Ascending aorta (tissue), 2 donors: ENCODE data around the gene MGAT5. TPM values are rescaled to one million over a fixed set of nuclear protein-coding genes. Genes with fewer than 3 reads are reported as not detected.

Experiments used
- DNase-seq, 2 donors: peaks; one replicate each; pipeline ENCODE4 v3.0.0-alpha.2; 2019; ENCODE audit warnings: low spot score in 2 of 2
- H3K27ac ChIP-seq, 2 donors: fragments of 200-600 bp; sonication (generic); one replicate each; pipeline ENCODE4 v1.5.1; 2016 to 2017; ENCODE audit warnings: mild to moderate bottlenecking in 1 of 2
- H3K27me3 ChIP-seq: fragments of 200-600 bp; sonication (generic); one replicate; pipeline ENCODE4 v1.5.1; 2017
- H3K36me3 ChIP-seq, 2 donors: fragments of 200-600 bp; sonication (generic); one replicate each; pipeline ENCODE4 v1.5.1; 2016
- H3K4me1 ChIP-seq, 2 donors: fragments of 200-600 bp; sonication (generic); one replicate each; pipeline ENCODE4 v1.5.1; 2016 to 2017; ENCODE audit warnings: mild to moderate bottlenecking in 1 of 2
- H3K4me3 ChIP-seq, 2 donors: fragments of 200-600 bp; sonication (generic); one replicate each; pipeline ENCODE4 v1.5.1; 2016 to 2017; ENCODE audit warnings: mild to moderate bottlenecking in 1 of 2
- H3K9me3 ChIP-seq, 2 donors: fragments of 200-600 bp; sonication (generic); one replicate each; pipeline ENCODE4 v1.5.1; 2016
- intact Hi-C: fragments of 100-400 bp; cut with DNase I; formaldehyde crosslinking; loops from one replicate; pipeline ENCODE4 v1.15.1; 2023
- total RNA-seq: library from RNA; depleted of rRNA; stranded (reverse); fragments of >200 nt; gene quantifications from one replicate; pipeline ENCODE4 v1.1.0, GENCODE V29; 2016
- TF ChIP-seq, protein P1 (sequence below), 3 experiments: fragments of 200-600 bp in 2 of 3; fragments of 450-650 bp in 1 of 3; sonication (generic) in 2 of 3; IDR thresholded peaks; one replicate each; pipeline ENCODE4 v1.5.1; 2016 to 2019; ENCODE audit warnings: antibody characterized with exemption in 3 of 3, mild to moderate bottlenecking in 1 of 3, moderate library complexity in 1 of 3

MGAT5 gene
- total RNA-seq, 1 donor from 2014 or later, result 15.4 TPM

GRCh38 chr2:134248913-134249312 lies 5.0 kb upstream of the MGAT5 start:
- intact Hi-C loops, result loop anchor here (5.0 kb wide), 1 partner anchor 112 kb away; no protein-coding TSS in a partner anchor
- TF ChIP-seq, protein P1, sequence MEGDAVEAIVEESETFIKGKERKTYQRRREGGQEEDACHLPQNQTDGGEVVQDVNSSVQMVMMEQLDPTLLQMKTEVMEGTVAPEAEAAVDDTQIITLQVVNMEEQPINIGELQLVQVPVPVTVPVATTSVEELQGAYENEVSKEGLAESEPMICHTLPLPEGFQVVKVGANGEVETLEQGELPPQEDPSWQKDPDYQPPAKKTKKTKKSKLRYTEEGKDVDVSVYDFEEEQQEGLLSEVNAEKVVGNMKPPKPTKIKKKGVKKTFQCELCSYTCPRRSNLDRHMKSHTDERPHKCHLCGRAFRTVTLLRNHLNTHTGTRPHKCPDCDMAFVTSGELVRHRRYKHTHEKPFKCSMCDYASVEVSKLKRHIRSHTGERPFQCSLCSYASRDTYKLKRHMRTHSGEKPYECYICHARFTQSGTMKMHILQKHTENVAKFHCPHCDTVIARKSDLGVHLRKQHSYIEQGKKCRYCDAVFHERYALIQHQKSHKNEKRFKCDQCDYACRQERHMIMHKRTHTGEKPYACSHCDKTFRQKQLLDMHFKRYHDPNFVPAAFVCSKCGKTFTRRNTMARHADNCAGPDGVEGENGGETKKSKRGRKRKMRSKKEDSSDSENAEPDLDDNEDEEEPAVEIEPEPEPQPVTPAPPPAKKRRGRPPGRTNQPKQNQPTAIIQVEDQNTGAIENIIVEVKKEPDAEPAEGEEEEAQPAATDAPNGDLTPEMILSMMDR (IDR thresholded peaks at IDR 0.05), result no peak
- Histone ChIP-seq H3K9me3 (no peaks in the 10 kb centered on the region), H3K4me3 (no peak overlapping the region), H3K36me3 (no peaks in the 10 kb centered on the region), H3K27ac (no peak overlapping the region), H3K27me3 (no peaks in the 10 kb centered on the region), H3K4me1 (peaks cover 0 to 3% of the 10 kb centered on the region in 2 donors)
- DNase-seq, result no peak

DNA sequence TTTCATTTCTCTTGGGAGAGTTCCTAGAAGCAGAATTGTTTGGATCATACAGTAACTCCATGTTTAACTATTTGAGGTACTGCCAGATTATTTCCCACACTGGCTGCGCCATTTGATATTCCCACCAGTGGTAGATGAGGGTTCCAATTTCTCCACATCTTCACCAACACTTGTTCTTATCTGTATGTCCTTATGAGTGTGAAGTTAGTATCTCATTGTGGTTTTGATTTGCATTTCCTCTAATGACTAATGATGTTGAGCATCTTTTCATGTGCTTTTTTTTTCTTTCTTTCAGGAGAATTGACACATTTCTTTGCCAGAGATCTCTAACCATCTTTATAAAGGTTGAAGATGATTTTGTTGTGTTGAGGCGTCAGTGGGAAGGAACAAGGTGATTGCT lies 4.1 kb upstream of the MGAT5 start:
- peaks cover 4% of the 10 kb centered on the region in 2 donors for H3K36me3 ChIP-seq
- DNase-seq, result no peak
- no peaks in the 10 kb centered on the region for H3K4me1 ChIP-seq
- intact Hi-C loops, result loop anchor here (5.0 kb wide), 1 partner anchor 112 kb away; no protein-coding TSS in a partner anchor
- no peaks in the 10 kb centered on the region for H3K9me3 ChIP-seq
- H3K27ac ChIP-seq, result no peak overlapping the region
- H3K27me3 ChIP-seq, result no peaks in the 10 kb centered on the region
- TF ChIP-seq, protein P1 (IDR thresholded peaks at IDR 0.05), result no peak
- no peak overlapping the region for H3K4me3 ChIP-seq

DNA sequence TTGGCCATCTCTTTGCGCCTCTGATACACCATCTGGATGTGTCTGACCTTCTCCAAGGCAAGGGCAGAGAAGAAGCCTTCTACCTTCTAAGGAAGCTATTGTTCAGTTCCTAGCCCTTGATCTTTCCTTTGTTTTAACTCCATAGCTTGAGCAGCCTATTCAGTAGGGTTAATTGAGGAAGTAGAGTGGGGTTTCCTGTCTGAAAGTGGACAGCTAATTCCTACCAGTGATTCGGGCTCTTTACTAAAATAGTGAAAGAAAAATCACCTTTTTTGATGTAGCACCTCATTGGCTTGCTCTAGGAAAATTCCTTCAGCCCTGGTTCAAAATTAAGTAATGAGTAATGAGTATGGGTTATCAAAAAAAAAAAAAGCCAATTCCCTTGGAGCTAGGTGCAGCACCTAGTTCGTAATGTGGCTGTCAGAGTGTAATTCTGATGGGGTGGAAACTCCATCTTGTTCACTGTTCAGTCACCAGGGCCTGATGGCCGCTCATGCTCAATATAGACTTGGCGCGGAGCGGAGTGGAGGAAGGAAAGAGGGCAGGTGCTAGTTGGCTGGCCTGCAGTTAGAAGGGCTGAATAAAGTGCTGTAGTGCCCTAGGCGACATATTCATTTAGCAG lies 2.9 kb upstream of the MGAT5 start:
- DNase-seq, result no peak
- Histone ChIP-seq H3K9me3 (no peaks in the 10 kb centered on the region), H3K27ac (no peak overlapping the region), H3K4me1 (no peaks in the 10 kb centered on the region), H3K4me3 (no peak overlapping the region), H3K36me3 (peaks cover 4% of the 10 kb centered on the region in 2 donors), H3K27me3 (no peaks in the 10 kb centered on the region)
- intact Hi-C loops, result no loop called here
- TF ChIP-seq, protein P1 (IDR thresholded peaks at IDR 0.05), result no peak

GRCh38 chr2:134252092-134252750 lies 1.7 kb upstream of the MGAT5 start:
- Histone ChIP-seq H3K27ac (no peak overlapping the region), H3K9me3 (no peaks in the 10 kb centered on the region), H3K36me3 (peaks cover 4% of the 10 kb centered on the region in 2 donors), H3K4me1 (no peaks in the 10 kb centered on the region), H3K4me3 (no peak overlapping the region), H3K27me3 (no peaks in the 10 kb centered on the region)
- intact Hi-C loops, result no loop called here
- TF ChIP-seq, protein P1 (IDR thresholded peaks at IDR 0.05), result no peak
- DNase-seq, result no peak

DNA sequence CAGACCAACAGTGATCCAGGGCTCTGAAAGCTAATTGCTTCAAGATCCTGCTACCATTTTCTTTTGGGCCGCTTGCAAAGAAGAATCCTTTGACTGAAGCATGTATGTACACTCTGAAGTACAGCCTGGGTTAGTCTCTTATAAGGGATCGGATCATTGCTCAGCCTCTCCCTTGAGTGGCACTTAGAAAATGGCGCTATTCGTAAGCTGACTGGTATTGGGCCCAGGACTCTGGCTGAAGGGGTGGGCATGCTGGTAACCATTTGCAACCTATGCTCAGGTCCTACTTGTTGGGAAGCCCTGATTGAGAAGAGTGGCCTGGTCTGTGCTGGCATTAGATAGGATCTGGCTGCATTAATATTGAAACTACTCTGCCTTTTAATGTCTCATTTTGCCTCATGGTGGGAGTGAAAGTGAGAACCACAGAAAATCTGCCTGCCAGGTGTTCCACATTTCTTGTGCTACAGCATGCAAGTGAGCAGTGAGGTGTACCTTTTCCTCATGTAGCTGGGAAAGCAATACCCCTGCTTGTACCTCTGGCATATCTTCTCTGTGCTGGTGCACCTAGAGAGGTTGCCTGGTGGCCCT lies 661 bp upstream of the MGAT5 start:
- Histone ChIP-seq H3K27ac (no peak overlapping the region), H3K4me3 (no peak overlapping the region), H3K27me3 (no peaks in the 10 kb centered on the region), H3K4me1 (no peaks in the 10 kb centered on the region), H3K36me3 (peaks cover 4% of the 10 kb centered on the region in 2 donors), H3K9me3 (no peaks in the 10 kb centered on the region)
- DNase-seq, result no peak
- TF ChIP-seq, protein P1 (IDR thresholded peaks at IDR 0.05), result no peak
- intact Hi-C loops, result no loop called here
